22Rv1 (cell line): ENCODE data around the gene SLC22A7.

ENCODE experiments used
- CTCF ChIP-seq: fragments of 450-650 bp; IDR thresholded peaks from 2 replicates; pipeline ENCODE4 v1.5.1; 2017; ENCODE audit warnings: mild to moderate bottlenecking
- ZFX ChIP-seq: fragments of 450-650 bp; IDR thresholded peaks from 2 replicates; pipeline ENCODE4 v1.6.1; 2017; ENCODE audit warnings: antibody characterized with exemption, borderline replicate concordance

GRCh38 chr6:43308990-43309477, 11.0 kb downstream of the SLC22A7 start:
- no peak for TF ChIP-seq CTCF
- no peak for TF ChIP-seq ZFX
